Measurements from ENCODE around the gene OPN5. TPM values are rescaled to one million over a fixed set of nuclear protein-coding genes. Genes with fewer than 3 reads are reported as not detected.
A peak's percentile ranks its signal among the peaks of the same experiment; 100 is the strongest.

The OPN5 gene
- total and polyA plus RNA-seq, 2 experiments from 2014 or later: not detected

- peak overlapping the region; percentile 11 for H2AFZ ChIP-seq
- no peaks in the 10 kb centered on the region for H3K27me3 ChIP-seq
- peak; percentile 67 for DNase-seq (ENCODE audit: low spot score)
- no peaks in the 10 kb centered on the region for H3K9me2 ChIP-seq (replicated peaks; ENCODE audit: insufficient read depth)
- H3K4me1 ChIP-seq (ENCODE audit: insufficient read depth): peaks cover 3% of the 10 kb centered on the region
- H3K79me2 ChIP-seq: no peaks in the 10 kb centered on the region
- no peaks in the 10 kb centered on the region for H4K20me1 ChIP-seq (ENCODE audit: insufficient read depth, poor library complexity, severe bottlenecking)
- peak overlapping the region; percentile 63 for H3K4me2 ChIP-seq
- no peak overlapping the region for H3K27ac ChIP-seq
- H3K9me3 ChIP-seq (ENCODE audit: low read depth): no peaks in the 10 kb centered on the region
- TF ChIP-seq CTCF (IDR thresholded peaks at IDR 0.05; ENCODE audit: poor library complexity): peak; percentile 84
- no peak for TF ChIP-seq EZH2phosphoT487 (IDR thresholded peaks at IDR 0.05; ENCODE audit: low read depth, severe bottlenecking, unreplicated experiment)
- no peak overlapping the region for H3K4me3 ChIP-seq
- H3K36me3 ChIP-seq (replicated peaks; ENCODE audit: insufficient read depth, low read depth): no peaks in the 10 kb centered on the region
- 4% methylated on average over 6 of the region's 6 CpGs for WGBS (ENCODE audit: low lambda C conversion rate, missing lambda C conversion rate)
Observed at GRCh38 chr6:47780510-47781356, 1.1 kb upstream of the OPN5 start.

- Histone ChIP-seq H3K27ac (no peak overlapping the region), H3K4me2 (no peak overlapping the region), H3K9me2 (replicated peaks; ENCODE audit: insufficient read depth) (no peaks in the 10 kb centered on the region), H2AFZ (no peak overlapping the region), H3K4me1 (ENCODE audit: insufficient read depth) (peaks cover 3% of the 10 kb centered on the region), H3K9me3 (ENCODE audit: low read depth) (no peaks in the 10 kb centered on the region), H3K36me3 (replicated peaks; ENCODE audit: insufficient read depth, low read depth) (no peaks in the 10 kb centered on the region), H3K27me3 (no peaks in the 10 kb centered on the region), H3K4me3 (no peak overlapping the region), H4K20me1 (ENCODE audit: insufficient read depth, poor library complexity, severe bottlenecking) (no peaks in the 10 kb centered on the region), H3K79me2 (no peaks in the 10 kb centered on the region)
- TF ChIP-seq CTCF (IDR thresholded peaks at IDR 0.05; ENCODE audit: poor library complexity) (no peak), EZH2phosphoT487 (IDR thresholded peaks at IDR 0.05; ENCODE audit: low read depth, severe bottlenecking, unreplicated experiment) (no peak), EZH2 (IDR thresholded peaks at IDR 0.05; ENCODE audit: borderline replicate concordance) (no peak)
- no peak for DNase-seq (ENCODE audit: low spot score)
- 60% methylated on average over 2 of the region's 2 CpGs for WGBS (ENCODE audit: low lambda C conversion rate, missing lambda C conversion rate)
Observed at GRCh38 chr6:47785182-47785581, 3.4 kb downstream of the OPN5 start.

- no peaks in the 10 kb centered on the region for H3K9me3 ChIP-seq (ENCODE audit: low read depth)
- peak overlapping the region; percentile 59 for H3K4me2 ChIP-seq
- DNase-seq (ENCODE audit: low spot score): peak; percentile 86
- peak overlapping the region; percentile 18 for H2AFZ ChIP-seq
- H3K9me2 ChIP-seq (replicated peaks; ENCODE audit: insufficient read depth): no peaks in the 10 kb centered on the region
- H3K36me3 ChIP-seq (replicated peaks; ENCODE audit: insufficient read depth, low read depth): no peaks in the 10 kb centered on the region
- no peaks in the 10 kb centered on the region for H4K20me1 ChIP-seq (ENCODE audit: insufficient read depth, poor library complexity, severe bottlenecking)
- WGBS (ENCODE audit: low lambda C conversion rate, missing lambda C conversion rate): 19% methylated on average over 20 of the region's 20 CpGs
- no peaks in the 10 kb centered on the region for H3K79me2 ChIP-seq
- no peaks in the 10 kb centered on the region for H3K27me3 ChIP-seq
- no peak overlapping the region for H3K4me3 ChIP-seq
- TF ChIP-seq CTCF (IDR thresholded peaks at IDR 0.05; ENCODE audit: poor library complexity): peak; percentile 97
- no peak for TF ChIP-seq EZH2phosphoT487 (IDR thresholded peaks at IDR 0.05; ENCODE audit: low read depth, severe bottlenecking, unreplicated experiment)
- no peaks in the 10 kb centered on the region for H3K4me1 ChIP-seq (ENCODE audit: insufficient read depth)
- peak overlapping the region; percentile 7 for H3K27ac ChIP-seq
Observed at GRCh38 chr6:47787620-47788497, 6.0 kb downstream of the OPN5 start.
